GM12801 (cell line): ENCODE measurements around the gene ZNF761.

ENCODE experiments used
- TF ChIP-seq, protein P1 (sequence below): IDR thresholded peaks from one replicate; pipeline ENCODE4 v1.5.1; 2011; ENCODE audit warnings: control low read depth; ENCODE audit not compliant: insufficient read length; ENCODE audit errors: extremely low read depth

ZNF761 gene

DNA sequence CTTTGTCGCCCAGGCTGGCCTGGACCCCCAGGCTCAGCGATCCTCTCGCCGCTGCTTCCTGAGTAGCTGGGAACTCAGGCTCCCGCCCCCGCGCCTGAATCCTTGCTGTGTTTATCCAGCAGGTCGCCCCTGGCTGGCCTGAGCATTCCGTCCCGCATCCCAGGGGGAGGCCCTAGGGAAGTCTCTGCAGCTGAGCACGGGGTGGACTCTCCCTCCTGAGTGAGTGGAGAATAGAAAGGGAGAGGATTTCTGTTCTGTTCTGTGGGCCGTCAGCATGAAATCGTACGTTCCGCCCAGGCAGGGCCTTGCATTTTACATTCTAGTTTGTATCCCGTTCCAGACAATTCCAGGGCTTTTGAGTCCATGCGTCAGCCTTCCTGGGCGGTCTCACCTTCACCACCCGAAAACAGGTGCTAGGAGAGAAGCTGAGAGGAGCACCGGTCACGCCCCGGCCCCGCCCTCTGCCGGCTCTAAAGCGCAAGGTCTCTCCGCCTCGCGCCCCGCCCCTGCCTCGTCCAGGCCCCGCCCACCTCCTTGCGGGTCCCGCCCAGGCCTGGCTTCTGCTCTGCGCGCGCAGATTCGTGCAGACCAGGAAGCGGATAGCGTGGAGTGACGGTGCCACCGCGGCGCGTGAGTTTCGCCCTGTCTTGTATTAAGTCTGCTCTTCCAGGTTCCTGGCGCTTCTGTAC, at the start of gene ZNF761:
TSS of gene ZNF761 (plus strand) at position 586 of the 689 bp plus-strand sequence. CDS start 15,285 bp downstream, outside the sequence.
- TF ChIP-seq, protein P1, sequence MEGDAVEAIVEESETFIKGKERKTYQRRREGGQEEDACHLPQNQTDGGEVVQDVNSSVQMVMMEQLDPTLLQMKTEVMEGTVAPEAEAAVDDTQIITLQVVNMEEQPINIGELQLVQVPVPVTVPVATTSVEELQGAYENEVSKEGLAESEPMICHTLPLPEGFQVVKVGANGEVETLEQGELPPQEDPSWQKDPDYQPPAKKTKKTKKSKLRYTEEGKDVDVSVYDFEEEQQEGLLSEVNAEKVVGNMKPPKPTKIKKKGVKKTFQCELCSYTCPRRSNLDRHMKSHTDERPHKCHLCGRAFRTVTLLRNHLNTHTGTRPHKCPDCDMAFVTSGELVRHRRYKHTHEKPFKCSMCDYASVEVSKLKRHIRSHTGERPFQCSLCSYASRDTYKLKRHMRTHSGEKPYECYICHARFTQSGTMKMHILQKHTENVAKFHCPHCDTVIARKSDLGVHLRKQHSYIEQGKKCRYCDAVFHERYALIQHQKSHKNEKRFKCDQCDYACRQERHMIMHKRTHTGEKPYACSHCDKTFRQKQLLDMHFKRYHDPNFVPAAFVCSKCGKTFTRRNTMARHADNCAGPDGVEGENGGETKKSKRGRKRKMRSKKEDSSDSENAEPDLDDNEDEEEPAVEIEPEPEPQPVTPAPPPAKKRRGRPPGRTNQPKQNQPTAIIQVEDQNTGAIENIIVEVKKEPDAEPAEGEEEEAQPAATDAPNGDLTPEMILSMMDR: no peak

DNA sequence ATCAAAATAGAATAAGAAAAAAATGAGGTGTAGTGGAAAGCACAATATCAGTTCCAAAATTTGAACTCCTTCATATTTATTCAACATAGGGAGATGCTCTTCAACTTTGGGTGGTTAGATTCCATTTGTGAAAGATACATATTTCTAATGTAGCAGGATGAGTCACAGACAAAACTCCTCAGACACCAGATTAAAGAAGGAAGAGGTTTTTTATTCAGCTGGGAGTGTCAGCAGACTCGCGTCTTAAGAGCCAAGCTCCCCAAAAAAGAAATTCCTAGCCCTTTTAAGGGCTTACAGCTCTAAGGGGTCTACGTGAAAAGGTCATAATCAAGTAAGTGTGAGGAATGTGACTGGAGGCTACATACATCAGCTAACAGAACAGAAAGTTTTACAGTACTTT, 43.6 kb upstream of the ZNF761 start:
- TF ChIP-seq, protein P1: no peak

DNA sequence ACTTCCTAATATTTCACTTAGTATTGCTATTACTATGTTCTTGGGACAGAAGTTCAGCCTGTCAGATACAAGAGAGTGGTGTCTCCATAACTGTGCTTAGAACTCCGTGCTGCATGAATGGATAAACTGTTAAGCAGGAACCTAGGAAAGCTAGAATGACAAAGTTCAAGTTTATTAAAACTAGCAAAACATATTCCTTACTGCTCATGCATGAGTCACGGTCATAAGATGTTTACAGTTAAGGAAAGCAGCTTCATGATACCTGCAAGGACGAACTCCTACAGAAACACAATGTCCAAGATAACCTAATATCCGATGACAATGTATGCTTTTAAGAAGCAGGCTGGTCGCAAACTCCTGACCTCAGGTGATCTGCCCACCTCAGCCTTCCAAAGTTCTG, 42.9 kb upstream of the ZNF761 start:
- TF ChIP-seq, protein P1: no peak

DNA sequence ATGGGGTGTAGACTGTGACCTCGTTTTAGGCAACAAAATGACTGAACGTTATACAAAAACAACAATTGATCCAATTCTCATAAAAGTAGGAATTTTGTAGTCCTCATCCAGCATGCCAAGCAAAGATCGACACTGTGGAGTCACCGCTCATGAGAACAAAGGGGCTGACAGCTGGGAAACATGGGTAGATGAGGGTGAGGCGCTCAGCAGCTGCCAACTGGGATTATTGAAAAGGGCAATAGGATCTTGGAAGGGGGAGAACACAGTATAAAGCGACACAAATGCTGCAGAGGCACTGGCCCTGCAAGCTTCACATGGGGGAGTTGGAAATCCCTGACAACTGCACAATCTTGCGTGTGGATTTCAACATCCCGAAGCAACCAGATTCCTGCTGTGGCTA, 42.2 kb upstream of the ZNF761 start:
- TF ChIP-seq, protein P1: no peak

DNA sequence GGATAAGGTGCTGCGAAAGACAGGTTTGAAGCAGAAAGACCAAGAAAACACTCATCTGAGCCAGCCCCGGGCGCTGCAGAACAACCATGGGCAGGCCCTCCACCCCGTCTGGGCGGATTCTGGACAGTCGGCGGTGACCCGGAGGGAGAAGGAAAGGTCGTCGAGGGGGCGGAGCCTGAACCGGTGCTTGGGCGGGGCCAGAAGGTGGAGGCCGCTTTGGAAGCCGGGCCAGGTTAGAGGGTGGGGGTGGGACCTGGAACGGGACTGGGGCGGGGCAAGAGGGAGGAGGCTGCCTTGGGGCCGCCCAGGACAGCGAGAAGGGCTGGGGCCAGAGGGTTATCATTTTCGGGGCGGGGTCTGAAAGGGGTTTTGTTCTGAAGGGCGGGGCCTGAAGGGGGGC, 41.8 kb upstream of the ZNF761 start:
- TF ChIP-seq, protein P1: no peak

DNA sequence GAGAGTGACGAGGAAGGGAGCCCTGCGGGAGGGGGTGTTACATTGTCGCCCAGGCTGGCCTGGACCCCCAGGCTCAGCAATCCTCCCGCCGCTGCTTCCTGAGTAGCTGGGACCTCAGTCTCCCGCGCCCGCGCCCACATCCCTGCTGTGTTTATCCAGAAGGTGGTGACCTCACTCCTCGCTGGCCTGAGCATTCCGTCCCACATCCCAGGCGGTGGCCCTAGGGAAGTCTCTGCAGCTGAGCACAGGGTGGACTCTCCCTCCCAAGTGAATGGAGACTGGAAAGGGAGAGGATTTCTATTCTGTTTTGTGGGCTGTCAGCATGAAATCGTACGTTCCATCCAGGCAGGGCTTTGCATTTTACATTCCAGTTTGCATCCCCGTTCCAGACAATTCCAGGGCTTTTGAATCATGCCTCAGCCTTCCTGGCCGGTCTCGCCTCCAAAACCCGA, 37.2 kb upstream of the ZNF761 start:
- TF ChIP-seq, protein P1: no peak

DNA sequence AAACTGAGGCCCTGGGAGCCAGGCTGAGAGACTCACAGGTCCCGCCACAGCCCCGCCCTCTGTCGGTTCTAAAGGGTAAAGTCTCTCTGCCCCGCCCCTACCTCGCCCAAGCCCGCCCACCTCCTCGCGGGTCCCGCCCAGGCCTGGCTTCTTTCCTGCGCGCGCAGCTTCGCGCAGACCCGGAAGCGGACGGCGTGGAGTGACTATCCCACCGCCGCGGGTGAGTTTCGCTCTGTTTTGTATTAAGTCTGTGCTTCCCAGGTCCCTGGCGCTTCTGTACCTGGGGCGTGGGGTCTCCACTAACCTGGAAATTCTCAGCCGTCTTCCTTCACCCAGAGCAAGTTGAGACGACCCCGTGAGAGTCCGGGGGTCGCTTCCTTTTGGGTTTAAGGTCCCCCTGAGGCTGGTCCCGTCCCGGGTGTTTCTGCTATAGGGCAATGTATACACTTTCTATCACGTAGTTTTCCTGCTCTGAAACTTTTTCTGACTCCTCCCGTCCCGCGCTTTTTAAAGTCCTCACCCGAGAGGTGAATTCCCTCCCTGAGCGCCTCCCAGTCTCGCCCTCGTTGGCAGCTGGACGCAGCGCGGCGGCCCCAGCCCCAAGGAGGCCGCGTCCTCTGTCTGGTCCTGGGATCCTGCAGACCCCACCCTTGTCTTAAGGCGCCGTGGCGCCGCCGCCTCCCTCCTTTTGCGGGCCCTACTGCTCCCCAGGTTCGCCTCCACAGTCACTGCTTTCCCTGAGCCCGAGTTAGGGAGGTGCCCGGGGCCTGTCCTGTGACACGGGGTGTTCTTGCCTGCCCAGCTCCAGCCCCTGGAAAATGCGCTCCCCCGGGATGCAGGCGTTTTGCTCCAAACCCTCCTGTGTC, 36.6 kb upstream of the ZNF761 start, which contains the start of gene ZNF765:
TSS of gene ZNF765 (plus strand) at position 176 of the 866 bp plus-strand sequence. CDS start 2,867 bp downstream, outside the sequence.
- TF ChIP-seq, protein P1: no peak
